ENCODE data around the gene SKAP1.
"Not testable (repeated sequence)": the region's sequence is repeated elsewhere in the genome, so short reads cannot be mapped to it uniquely, and the experiment has no call there.

The SKAP1 gene

DNA sequence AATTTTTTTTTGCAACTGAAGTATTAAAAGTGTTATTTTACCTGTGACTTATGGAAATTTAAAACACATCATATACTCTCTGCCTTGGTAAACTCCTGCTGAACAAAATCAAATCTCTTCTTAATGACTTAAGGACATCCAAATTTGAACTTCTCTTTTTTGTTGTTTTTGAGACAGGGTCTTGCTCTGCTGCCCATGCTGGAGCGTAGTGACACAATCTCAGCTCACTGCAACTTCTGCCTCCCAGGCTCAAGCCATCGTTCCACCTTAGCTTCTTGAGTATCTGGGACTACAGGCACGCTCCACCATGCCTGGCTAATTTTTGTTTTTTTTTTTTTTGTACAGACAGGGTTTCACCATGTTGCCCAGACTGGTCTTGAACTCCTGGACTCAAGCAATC, 56.1 kb downstream of the SKAP1 start:
- no peak for DNase-seq (ENCODE audit: low read depth in 2 of 2, low spot score in 1 of 2)

DNA sequence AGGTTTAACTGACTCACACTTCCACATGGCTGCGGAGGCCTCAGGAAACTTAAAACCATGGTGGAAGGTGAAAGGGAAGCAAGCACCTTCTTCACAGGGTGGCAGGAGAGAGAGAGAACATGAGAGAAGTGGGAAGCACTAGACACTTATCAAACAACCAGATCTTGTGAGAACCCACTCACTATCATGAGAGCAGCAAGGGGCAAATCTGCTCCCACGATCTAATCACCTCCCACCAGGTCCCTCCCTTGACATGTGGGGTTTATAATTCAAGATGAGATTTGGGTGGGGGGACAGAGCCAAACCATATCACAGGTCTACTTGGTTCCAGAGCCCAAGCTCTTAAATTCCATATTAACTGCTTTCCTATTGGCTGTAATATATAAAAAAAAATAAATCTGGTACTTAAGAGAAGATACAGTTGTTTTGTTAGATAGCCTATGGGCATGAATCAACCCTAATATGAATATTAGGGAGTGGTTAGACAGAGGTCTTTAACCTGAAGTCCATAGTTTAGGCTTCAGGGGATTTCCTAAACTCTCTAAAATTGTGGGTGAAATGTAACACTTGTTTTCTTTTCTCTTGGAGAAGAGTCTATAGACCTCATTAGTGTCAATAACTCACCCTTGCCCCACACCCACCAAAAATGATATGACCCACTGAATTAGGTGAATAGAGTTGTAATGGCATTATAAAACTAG, 56.7 kb downstream of the SKAP1 start:
- no peak for DNase-seq (ENCODE audit: low read depth in 2 of 2, low spot score in 1 of 2)

DNA sequence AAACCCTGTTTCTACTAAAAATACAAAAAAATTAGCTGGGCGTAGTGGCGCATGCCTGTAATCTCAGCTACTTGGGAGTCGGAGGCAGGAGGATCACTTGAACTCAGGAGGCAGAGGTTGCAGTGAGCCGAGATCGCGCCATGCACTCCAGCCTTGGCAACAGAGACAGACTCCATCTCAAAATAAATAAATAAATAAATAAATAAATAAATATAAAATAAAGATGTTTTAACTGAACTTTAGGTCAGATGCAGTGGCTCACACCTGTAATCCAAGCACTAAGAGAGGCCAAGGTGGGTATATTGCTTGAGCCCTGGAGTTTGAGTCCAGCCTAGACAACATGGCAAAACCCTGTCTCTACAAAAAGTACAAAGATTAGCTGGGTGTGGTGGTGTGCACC, 61.0 kb downstream of the SKAP1 start:
- not testable (repeated sequence) for DNase-seq (ENCODE audit: low read depth in 2 of 2, low spot score in 1 of 2)

DNA sequence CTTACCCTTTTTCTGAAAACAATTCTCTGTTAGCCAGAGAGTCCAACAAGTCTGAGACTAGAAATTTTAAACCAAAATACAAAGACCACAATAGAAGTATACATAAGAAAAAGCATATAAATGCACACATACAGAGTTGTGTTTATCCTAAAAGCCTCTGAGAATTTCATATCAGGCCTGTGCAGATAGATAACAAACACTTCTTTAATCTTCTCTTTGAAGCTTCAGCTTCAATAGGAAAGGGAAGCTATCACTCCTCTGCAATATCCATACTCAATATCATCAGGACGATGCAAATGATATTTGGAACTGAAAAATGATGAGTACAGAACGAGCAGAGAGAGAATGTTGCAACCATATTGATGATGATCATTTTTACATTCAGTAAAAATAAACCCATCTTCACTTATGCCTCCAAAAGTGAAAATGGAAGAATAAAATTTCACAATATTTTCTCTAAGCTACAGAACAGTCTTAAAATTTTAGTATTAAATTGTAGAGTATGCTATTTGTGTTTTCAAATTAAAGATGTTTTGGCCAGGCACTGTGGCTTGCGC, 61.6 kb downstream of the SKAP1 start:
- no peak for DNase-seq (ENCODE audit: low read depth in 2 of 2, low spot score in 1 of 2)

DNA sequence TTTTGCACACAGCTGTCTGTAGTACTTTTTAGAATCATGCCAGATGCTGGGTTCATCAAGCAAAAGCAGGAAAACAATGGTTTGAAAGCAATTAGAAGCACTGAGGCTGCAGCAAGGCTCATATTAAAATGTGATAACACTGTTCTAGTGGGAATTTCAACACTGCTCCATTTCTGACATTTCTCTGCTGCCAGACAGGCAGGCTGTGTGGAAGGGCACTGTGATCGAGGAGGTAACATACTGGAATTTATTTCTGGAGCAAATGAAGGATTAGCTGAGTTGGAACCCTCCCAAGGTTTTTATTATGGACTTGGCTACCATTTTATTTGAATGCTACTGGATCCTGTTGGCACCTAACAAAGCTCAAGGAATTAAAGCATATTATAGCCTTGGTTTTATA, 66.9 kb downstream of the SKAP1 start:
- DNase-seq (ENCODE audit: low read depth in 2 of 2, low spot score in 1 of 2): no peak

DNA sequence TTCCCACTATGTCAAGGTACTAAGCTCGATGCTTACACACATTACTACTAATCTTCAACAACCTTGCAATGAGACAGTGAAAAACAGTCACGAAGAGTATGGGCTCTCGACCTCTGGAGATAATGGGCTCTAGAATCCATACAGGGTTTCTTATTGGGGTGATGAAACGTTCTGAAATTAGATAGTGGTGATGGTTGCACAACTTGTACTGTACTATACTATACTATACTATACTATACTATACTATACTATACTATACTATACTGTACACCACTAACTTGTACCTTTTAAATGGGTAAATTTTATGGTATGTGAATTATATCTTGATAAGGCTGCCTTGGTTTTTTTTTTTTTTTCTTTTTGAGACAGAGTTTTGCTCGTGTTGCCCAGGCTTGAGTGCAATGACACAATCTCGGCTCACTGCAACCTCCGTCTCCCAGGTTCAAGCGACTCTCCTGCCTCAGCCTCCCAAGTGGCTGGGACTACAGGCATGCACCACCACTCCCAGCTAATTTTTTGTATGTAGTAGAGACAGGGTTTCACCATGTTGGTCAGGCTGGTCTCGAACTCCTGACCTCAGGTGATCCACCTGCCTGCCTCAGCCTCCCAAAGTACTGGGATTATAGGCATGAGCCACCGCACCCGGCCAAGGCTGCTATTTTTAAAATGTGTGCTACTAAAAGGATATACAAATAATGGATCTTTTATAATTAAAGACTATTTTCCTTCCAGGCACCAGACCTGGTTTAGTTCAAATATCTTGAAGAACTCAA, 69.0 kb downstream of the SKAP1 start:
- not testable (repeated sequence) for DNase-seq (ENCODE audit: low read depth in 2 of 2, low spot score in 1 of 2)

DNA sequence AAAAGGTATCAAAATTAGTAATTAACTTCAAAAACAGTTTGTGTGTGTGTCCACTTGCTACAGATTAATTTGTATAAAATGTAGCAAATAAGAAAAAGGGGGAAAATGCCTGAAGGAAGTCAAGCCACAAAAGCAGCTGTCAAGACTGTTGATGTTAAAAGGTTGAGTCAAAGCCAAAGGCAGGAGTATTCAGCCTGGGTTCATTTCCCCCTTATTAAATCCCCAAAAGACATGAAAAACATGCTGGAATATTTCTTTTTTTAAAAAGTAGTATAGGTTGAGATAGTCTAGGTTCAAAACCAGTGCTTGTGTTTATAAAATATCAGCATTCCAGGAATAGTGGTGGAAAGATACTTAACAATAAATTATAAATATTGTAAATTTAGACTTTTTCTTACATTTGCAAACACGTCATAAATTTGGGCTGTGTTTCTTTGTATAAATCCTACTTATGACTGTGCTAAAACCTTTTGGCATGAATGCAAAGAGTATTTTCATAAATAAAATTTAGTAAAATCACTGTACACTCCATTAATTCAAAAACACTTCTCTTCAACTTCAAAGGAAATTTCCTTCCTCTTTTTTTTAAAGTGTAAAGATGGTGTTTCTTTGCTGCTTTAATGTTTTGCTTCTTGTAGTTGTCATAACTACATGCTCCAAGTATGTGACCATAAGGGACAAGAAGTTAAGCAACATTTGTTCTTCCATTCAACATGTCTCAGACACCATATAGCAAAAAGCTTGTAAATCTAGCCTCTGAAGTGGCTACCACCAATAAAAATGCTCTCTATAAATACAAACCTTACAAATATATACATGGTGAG, 72.0 kb downstream of the SKAP1 start:
- no peak for DNase-seq (ENCODE audit: low read depth in 2 of 2, low spot score in 1 of 2)

DNA sequence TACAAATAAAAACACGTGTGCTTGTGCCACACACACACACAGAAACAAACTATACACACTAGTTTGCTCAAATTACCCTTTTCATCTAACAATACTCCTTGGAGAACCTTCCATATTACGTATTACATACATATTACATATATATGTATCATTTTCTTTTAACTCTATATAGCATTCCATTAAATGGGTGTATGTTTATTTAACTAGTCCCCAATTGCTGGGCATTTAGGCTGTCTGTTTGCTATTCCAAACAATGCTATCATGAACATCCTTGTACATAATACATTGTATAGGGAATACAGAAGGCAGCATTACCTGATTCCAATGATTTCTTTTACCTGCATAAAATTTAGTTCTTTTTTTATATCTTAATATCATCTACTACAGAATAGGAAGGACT, 73.1 kb downstream of the SKAP1 start:
- no peak for DNase-seq (ENCODE audit: low read depth in 2 of 2, low spot score in 1 of 2)

DNA sequence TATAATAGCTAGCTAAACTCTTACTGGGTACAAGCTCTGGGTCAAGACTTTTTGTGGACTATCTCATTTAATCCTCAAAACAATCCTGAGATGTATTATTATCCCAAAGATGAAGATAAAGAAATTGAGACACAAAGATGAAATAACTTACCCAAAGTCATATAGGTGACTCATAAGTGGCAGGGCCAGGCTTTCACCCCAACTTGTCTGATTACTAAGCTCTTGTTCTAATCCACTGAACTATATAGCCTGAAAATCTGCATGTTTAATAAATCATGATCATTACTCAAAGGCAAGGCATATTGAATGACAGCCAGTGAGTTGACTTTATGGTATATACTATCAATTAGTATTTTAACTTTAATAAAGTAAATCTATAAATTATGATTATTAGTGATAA, 77.4 kb downstream of the SKAP1 start:
- no peak for DNase-seq (ENCODE audit: low read depth in 2 of 2, low spot score in 1 of 2)

DNA sequence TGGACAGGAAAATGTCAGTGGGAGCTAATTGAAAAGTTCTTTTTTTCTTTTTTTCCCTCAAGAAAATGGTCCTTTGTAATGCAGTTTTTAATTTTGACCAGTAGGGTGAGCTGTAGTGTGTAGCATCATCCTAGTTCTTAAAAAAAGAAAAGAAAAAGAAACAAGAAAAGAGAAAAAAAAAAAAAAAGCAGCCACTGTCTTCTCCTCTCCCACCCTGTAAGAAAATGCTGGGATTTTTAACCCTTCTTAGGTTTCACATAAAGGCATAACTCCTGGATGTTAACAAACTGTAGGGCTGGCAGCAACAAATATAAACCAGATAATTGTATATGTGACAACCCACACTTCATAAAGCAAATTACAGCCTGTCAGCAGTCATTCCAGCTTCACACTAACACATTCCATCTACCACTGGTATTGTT, 78.1 kb downstream of the SKAP1 start:
- no peak for DNase-seq (ENCODE audit: low read depth in 2 of 2, low spot score in 1 of 2)

DNA sequence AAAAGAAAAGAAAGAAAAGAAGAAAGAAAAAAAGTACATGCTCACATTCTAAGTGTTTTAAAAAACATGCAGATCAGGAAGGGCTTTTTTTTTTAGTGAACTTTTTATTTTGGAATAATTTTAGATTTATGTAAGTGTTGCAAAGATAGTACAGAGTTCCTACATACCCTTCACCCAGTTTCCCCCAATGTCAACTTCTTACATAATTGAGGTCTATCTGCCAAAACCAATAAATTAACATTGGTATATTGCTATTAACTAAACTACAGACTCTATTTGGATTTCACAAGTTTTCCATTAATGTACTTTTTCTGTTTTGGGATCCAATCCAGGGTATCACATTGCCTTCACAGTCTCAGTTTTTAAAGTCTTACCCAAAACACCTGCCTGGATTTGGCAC, 81.7 kb downstream of the SKAP1 start:
- no peak for DNase-seq (ENCODE audit: low read depth in 2 of 2, low spot score in 1 of 2)

DNA sequence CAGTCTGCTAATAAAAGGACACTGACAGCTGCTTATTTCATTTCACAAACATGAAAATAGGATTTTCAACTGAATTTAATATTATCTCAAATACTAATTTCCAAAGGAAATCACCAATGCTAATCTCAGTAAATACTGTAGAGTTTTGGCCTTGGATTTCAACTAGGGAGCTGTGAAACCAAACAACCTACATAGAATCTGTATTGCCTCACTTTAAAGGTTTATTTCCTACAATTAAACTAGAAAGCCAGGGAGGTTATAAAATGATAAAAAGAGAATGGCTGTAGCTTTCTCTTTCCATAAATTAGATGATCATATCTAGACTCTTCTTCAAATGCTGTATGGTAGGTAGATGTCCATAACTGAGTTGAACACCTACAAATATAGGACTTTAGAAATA, 82.8 kb downstream of the SKAP1 start:
- DNase-seq (ENCODE audit: low read depth in 2 of 2, low spot score in 1 of 2): no peak

DNA sequence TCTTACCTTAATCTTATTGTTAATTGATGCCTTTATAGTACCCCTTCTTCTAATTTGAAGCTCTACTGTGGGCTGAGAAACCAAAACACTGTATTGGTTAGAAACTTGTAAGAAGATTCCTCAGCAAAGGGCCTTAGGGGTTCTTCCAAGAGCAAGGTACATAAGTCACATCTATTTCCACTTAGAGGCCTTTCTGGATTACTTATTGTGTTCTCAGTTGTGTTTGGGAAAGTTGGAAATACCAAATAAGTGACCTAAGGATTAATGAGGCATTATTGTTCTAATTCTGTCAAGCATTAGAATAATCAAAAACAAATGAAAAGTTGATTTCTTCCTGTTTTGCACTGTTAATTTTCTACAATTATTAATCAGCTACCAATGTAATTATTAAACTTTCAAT, 85.8 kb downstream of the SKAP1 start:
- no peak for DNase-seq (ENCODE audit: low read depth in 2 of 2, low spot score in 1 of 2)

DNA sequence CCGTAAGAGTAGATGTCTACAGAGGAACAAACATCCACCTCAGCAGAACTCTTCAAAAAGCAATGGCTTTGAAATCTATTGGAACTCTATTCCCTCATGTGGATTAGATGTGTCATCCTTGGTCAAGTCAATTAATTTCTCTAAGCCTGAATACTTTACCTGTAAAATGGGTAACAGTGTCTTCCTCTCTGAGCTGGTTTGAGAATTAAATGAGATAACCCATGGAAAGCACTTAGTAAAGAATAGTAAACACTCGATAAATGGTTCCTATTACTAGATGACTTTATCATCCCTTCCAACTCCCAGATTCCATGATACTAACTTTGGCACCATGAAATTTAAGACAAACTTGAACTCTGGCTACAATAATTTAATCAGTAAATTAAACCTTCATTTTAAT, 89.1 kb downstream of the SKAP1 start:
- DNase-seq (ENCODE audit: low read depth in 2 of 2, low spot score in 1 of 2): no peak

DNA sequence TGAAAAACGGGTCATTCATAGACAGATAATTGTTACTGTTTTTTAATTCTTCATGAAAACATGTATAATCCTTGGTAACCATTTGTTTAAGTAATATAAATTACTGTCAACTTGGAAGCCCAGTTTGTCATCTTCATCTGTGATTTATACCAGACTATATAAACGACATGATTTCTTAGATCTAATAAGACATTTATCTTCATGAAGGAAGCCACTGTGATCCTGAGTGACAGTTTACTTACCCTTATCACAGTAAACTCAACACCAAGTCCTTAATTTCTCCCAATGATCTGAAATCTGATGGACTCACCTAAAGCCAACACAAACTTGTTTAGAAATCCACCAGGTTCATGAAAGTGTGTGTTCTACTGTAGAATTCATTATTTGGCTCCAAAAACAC, 91.3 kb downstream of the SKAP1 start:
- DNase-seq (ENCODE audit: low read depth in 2 of 2, low spot score in 1 of 2): no peak

DNA sequence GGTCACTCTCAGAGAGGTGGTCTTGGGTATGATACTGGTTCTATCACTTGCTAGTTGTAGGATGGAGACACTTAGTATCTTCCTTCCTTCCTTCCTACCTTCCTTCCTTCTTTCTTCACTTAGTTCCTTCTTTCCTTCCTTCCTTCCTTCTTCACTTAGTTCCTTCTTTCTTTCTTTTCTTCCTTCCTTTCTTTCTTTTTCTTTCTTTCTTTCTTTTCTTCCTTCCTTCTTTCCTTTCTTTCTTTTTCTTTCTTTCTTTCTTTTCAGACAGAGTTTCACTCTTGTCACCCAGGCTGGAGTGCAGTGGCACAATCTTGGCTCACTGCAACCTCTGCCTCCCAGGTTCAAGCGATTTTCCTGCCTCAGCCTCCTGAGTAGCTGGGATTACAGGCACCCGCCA, 92.1 kb downstream of the SKAP1 start:
- not testable (repeated sequence) for DNase-seq (ENCODE audit: low read depth in 2 of 2, low spot score in 1 of 2)

DNA sequence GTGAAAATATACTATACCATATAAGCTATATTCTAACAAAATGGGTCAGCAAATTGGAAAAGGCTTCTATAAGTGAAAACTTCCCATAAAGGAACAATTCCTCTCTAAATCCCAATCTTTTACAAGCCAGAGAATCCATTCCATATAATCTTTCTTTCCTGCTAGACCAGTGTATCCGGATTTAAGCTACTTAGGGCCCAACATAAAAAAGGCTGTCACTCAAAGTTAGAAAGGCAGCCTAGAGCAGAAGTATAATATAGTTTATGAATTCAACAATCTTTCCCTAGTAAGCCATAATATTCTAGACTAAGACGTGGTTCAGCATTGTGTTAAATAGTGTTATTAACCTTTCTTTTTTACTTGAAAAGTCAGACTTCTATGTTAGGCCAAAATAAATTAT, 93.0 kb downstream of the SKAP1 start:
- DNase-seq (ENCODE audit: low read depth in 2 of 2, low spot score in 1 of 2): no peak

DNA sequence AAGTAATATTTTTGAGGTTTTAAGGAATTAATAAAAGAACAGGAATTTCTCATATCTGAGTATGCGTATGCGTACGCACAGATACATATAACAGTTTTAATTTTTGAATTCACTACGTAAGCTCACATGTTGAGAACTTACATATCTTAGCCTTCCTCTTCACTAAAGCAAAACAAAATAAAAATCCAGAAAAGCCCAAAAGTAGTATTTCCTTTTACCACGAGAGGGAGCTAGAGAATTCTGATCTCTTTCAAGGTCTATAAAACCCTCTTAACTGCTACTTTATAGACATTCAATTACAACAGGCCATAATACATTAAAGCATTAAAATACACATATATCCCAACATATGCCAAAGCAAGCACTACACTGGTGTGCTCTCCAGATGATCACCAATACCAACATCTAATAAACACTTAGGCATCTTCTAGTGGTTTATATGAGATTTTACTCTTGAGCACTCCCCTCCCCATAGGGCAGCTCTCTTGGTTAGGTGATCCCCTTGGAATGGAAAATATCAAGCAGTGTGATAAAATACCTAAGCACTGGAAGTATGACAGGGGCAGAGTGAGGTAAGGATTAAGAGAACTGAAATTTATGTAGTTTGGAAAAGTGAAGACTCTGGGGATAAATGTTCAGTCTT, 94.0 kb downstream of the SKAP1 start:
- no peak for DNase-seq (ENCODE audit: low read depth in 2 of 2, low spot score in 1 of 2)

DNA sequence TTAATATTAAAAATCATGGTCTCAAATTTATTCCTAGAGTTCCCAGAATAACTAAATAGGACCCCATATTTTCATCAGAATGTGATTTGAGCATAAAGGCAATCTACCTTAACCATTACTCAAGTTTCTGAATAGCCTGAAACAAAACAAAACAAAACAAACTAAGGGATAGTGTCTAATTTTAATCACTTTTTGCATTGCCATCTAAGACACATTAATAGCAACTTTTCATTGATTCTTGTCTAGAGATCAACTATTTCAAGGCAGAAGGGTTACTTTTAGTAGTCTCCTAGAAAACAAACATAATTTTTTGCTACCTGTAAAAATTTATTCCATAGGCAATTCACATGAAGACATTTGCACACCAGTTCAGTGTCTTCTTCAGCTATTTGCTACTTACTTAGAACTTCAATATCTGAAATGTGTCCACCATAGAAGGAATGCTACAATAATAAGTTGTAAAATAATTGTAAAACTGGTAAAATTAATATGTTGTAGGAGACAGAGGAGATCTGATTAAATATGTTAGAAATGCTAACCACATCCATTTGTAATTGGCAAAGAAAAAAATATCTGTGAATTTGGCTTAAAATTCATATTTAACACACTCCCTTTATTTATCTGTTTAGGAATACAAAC, 94.7 kb downstream of the SKAP1 start:
- no peak for DNase-seq (ENCODE audit: low read depth in 2 of 2, low spot score in 1 of 2)

DNA sequence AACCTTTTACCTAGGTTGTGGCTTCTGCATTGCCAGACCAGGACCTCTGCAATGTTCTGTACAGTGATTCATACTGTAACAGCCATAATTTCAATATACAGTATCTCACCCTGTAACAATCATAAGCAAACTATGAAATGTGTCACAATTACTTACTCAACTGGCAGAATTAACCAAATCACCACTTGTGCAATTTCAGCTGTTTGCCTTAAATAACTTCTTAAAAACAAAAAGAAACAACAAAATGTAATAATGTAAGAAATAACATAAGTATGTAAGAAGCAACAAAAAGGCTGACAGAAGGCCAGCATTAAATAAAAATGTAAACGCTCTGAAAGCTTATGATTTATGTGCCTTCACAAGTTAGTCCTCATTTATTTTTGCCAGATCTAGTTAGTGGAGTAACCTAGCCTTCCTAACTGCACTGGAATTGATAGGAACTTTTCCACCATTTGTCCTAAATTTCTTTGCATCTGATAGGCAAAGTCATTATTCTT, 96.9 kb downstream of the SKAP1 start:
- DNase-seq (ENCODE audit: low read depth in 2 of 2, low spot score in 1 of 2): no peak

DNA sequence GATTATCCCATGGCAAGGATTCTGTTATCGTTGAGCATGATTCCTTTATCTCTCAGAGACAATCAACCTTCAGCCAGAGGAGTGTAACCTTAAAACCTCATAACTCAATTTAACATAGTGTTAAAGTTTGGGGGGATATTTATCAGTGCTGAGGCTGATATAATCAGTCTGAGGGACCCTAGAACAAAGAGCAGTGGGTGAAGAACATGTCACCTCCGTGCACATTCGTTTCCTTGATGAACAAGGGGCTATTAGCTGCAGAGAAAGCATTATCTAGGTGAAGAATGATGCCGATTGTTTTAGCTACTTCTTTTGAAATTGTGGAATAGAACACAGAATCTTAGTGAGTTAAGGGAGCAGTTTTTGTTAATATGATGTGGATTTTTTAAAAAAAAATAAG, 99.1 kb downstream of the SKAP1 start:
- DNase-seq (ENCODE audit: low read depth in 2 of 2, low spot score in 1 of 2): no peak

Data from stimulated activated CD8-positive, alpha-beta memory T cell treated with anti-CD3 and anti-CD28 coated beads, Interleukin-4, amount 100 ng/mL, for 4 hours (primary cell).